SJCRH30 (cell line): ENCODE data around the gene RRP1. TPM values are rescaled to one million over a fixed set of nuclear protein-coding genes. Genes with fewer than 3 reads are reported as not detected.
"Not testable (repeated sequence)": the region's sequence is repeated elsewhere in the genome, so short reads cannot be mapped to it uniquely, and the experiment has no call there.

ENCODE experiments used
- DNase-seq, 2 experiments: peaks; one replicate each; pipeline ENCODE4 v3.0.0-alpha.2; 2015 to 2020
- H3K27ac ChIP-seq: fragments of 250-450 bp; sonication (Bioruptor Pico); 2 replicates; pipeline ENCODE4 v1.5.1; 2020; ENCODE audit warnings: mild to moderate bottlenecking, moderate library complexity
- H3K27me3 ChIP-seq: fragments of 250-450 bp; sonication (Bioruptor Pico); 2 replicates; pipeline ENCODE4 v1.5.1; 2020; ENCODE audit warnings: mild to moderate bottlenecking, moderate library complexity
- H3K36me3 ChIP-seq: fragments of 250-450 bp; sonication (Bioruptor Pico); 2 replicates; pipeline ENCODE4 v1.5.1; 2020; ENCODE audit warnings: mild to moderate bottlenecking, moderate library complexity
- H3K4me1 ChIP-seq: fragments of 250-450 bp; sonication (Bioruptor Pico); 2 replicates; pipeline ENCODE4 v1.5.1; 2020; ENCODE audit warnings: mild to moderate bottlenecking, moderate library complexity
- H3K4me3 ChIP-seq: fragments of 250-450 bp; sonication (Bioruptor Pico); 2 replicates; pipeline ENCODE4 v1.5.1; 2020; ENCODE audit warnings: mild to moderate bottlenecking, moderate library complexity
- H3K9me3 ChIP-seq: fragments of 250-450 bp; sonication (Bioruptor Pico); replicated peaks from 2 replicates; pipeline ENCODE4 v1.5.1; 2020; ENCODE audit warnings: mild to moderate bottlenecking, moderate library complexity
- total RNA-seq: library from RNA; depleted of rRNA; stranded (reverse); fragments of >200 nt; shearing (Covaris generic); gene quantifications from 2 replicates; pipeline ENCODE4 v1.2.3, GENCODE V29; 2014

RRP1 gene
- total RNA-seq, 1 experiment from 2014 or later = 36.2 TPM

DNA sequence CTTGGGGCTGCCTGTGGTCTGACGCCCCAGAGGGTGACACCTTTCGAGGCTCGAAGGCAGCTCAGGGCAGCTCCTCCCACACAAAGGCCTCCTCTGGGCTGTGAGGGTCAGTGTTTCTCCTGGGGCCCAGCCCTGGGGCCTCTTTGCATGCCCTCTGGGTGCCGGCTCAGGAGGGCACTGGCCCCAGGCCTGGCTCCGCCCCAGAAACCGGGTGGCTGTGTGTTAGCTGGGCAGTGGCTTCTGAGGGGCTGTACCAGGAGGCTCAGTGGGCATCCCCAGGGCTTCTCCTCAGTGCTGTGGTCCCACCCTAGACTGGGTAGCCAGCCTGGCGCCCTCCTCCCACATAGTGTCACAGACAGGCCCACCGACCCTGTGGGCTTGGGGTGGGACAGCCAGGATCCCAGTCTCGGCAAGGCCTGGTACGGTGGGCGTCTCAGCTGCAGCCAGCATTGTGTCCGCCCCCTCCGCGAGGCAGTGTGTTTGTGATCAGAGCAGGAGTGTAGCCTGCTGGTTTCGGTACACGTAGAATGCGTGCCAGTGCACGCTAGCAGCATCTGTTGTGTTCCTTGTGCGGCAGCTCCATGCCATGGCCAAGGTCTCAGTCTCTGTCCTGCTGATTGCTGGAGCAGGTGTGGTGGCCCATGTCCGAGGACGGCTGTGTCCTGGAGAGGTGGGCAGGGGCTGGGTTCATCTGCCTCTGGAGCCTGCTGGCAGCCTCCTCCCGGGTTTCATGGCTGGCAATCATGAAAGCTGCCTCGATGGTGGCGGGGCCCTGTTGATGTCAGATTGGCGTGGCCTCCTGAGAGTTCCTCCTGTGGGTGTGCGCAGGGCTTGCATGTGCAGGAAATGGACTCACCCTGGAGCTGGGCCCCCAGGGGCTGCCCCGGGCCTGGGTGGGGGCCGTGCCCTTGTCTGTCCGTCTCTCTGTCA is 28.0 kb downstream of the RRP1 start:
- no peak for DNase-seq
- H3K9me3 ChIP-seq = no peaks in the 10 kb centered on the region
- H3K4me1 ChIP-seq = no peaks in the 10 kb centered on the region; the same call in 1 of the 2 replicates
- H3K27me3 ChIP-seq = 0 out of 2 replicates have a peak, but pooled peaks cover 7% of the 10 kb centered on the region
- no peak overlapping the region for H3K4me3 ChIP-seq
- H3K36me3 ChIP-seq = no peaks in the 10 kb centered on the region
- no peak overlapping the region for H3K27ac ChIP-seq

DNA sequence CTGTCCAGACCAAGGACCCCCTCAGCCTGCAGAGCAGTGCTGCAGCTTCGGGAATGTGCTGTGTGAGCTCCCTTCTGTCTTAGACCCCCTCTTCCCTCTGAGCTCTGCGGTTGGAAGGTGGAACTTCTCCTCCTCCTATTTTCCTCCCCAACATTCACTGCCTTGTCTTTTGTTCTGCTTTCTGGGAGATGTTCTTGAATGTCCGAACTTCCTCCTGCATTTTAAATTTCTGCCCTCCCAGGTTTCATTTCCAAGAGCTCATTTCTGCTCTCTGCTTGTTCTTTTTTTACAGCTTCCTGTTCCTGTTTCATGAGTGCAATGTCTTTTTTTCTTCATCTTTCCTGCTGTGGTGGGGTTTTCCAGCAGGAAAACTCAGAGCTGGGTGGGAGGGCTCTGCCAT is 29.3 kb downstream of the RRP1 start:
- DNase-seq = no peak
- Histone ChIP-seq H3K4me3 (no peak overlapping the region), H3K36me3 (no peaks in the 10 kb centered on the region), H3K9me3 (no peaks in the 10 kb centered on the region), H3K27me3 (0 out of 2 replicates have a peak, but pooled peaks cover 7% of the 10 kb centered on the region), H3K27ac (no peak overlapping the region), H3K4me1 (no peaks in the 10 kb centered on the region; the same call in 1 of the 2 replicates)

DNA sequence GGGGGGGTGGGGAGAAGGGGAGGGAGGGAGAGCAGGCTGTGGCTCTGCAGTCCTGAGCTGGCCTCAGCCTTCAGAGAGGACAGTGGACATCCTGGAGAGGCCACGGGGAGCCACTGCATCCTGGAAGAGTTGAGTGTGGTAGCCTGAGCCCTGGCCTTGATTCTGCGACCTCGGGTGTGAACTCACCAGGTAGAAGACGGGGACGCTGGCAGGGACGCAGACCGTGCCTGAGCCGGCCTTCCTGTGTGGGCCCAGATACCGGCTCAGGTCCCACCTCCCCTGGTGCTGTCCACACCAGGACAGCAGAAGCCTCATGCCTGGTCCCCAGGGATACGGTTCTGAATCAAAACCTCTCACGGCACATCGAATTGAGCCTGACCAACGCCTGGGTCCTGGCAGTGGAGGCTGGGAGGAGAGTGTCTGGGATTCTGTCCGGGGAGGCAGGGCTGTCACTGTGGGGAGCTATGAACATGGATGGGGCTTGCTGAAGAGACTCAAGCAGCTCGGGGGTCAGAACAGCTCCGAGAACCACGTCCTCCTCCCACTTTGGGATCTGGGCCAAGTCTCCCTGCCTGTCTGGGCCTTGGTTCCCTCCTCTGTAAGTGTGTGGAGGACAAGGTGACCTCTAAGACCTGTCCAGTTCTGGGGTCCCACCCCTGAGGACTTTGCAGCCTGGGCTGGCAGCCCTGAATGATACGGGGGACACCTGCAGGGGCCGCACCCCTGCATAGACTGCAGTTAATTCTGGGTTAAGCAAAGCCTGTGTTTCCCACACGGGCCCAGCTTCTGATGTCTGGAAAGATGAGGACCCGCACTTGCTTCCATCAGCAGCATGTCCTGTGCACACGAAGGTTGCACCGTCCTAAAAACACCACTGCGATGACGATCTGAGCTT is 30.4 kb downstream of the RRP1 start:
- no peak for DNase-seq
- H3K9me3 ChIP-seq = no peaks in the 10 kb centered on the region
- no peaks in the 10 kb centered on the region for H3K36me3 ChIP-seq
- H3K27me3 ChIP-seq = 0 out of 2 replicates have a peak, but pooled peaks cover 7% of the 10 kb centered on the region
- H3K27ac ChIP-seq = no peak overlapping the region
- H3K4me1 ChIP-seq = no peaks in the 10 kb centered on the region; the same call in 1 of the 2 replicates
- H3K4me3 ChIP-seq = no peak overlapping the region

DNA sequence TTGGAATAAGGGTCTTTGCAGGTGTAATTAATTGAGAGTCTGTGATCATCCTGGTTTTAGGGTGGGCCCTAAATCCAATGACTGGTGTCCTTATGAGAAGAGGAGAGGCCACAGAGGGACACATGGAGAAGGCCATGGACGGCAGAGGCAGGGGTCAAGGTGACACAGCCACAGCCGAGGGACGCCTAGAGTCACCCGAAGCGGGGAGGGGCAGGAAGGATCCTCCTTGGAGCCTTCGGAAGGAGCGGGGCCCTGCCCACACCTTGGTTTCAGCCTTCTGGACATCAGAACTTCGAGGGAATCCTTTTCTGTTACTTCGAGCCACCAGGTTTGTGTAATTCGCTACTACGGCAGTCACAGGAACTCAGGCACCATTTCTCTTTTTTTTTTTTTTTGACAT is 31.1 kb downstream of the RRP1 start:
- no peaks in the 10 kb centered on the region for H3K9me3 ChIP-seq
- 0 out of 2 replicates have a peak, but pooled peaks cover 8% of the 10 kb centered on the region for H3K27me3 ChIP-seq
- no peak for DNase-seq
- H3K4me3 ChIP-seq = no peak overlapping the region
- H3K27ac ChIP-seq = no peak overlapping the region
- no peaks in the 10 kb centered on the region; the same call in 1 of the 2 replicates for H3K4me1 ChIP-seq
- no peaks in the 10 kb centered on the region for H3K36me3 ChIP-seq

DNA sequence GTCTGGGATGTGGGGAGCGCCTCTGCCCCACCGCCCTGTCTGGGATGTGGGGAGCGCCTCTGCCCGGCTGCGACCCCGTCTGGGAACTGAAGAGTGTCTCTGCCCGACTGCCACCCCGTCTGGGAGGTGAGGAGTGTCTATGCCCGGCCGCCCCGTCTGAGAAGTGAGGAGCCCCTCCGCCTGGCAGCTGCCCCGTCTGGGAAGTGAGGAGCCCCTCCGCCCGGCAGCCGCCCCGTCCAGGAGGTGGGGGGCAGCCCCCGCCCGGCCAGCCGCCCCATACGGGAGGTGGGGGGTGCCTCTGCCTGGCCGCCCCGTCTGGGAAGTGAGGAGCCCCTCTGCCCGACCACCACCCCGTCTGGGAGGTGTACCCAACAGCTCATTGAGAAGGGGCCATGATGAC is 32.8 kb downstream of the RRP1 start:
- H3K9me3 ChIP-seq, H3K4me1 ChIP-seq, H3K27me3 ChIP-seq, H3K36me3 ChIP-seq, DNase-seq, H3K27ac ChIP-seq, H3K4me3 ChIP-seq: not testable (repeated sequence)

DNA sequence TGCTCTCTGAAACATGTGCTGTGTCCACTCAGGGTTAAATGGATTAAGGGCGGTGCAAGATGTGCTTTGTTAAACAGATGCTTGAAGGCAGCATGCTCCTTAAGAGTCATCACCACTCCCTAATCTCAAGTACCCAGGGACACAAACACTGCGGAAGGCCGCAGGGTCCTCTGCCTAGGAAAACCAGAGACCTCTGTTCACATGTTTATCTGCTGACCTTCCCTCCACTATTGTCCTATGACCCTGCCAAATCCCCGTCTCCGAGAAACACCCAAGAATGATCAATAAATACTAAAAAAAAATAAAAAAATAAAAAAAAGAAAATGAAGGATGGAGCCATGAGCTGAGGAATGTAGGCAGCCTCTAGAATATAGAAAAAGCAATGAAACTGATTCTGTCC is 33.4 kb downstream of the RRP1 start:
- H3K27ac ChIP-seq, H3K4me3 ChIP-seq, H3K9me3 ChIP-seq, H3K27me3 ChIP-seq, H3K36me3 ChIP-seq, H3K4me1 ChIP-seq, DNase-seq: not testable (repeated sequence)

DNA sequence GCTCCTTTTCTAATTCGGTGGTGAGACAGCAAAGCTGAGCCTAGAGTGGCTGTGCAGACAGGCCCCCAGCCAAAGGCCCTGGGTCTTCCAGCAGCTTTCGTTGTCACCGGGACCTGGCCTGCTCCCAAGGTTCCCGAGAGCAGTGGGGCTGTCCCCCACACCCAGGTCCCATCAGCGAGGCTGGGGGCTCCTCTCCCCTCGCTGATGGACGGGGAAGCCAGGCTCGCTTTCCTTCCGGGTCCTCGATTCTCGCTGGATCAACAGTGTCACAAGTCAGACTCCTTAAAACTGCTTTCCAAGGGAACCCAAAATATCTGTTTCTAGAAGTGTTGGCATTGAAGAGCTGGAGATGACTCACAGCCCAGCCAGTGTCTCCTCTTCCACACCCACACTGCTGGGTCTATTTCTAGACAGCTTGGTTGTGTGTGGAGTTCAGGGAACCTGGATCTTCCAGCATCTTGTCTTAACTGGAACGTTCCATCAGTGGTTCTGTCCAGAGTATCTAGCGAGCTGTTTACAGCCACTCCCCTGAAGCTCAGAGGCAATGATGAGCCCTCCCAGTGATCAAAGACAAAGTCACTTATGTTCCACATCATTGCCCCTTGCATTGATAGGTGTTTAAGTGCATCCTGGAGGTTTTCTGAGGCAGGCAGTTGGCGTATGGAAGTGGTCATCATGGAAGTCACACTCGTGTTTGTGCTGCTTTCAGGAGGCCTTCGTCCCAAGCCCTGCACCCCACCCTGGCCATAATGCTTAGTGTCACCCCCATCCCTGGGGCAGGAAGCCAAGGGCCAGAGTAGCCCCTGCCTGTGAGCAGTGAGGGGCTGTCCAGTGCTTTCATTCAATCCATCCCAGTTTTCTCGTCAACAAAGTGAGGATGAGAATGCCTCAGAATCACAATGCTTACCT is 35.2 kb downstream of the RRP1 start:
- no peak overlapping the region for H3K27ac ChIP-seq
- no peaks in the 10 kb centered on the region for H3K36me3 ChIP-seq
- H3K27me3 ChIP-seq = 0 out of 2 replicates have a peak, but pooled peaks cover 4% of the 10 kb centered on the region
- no peaks in the 10 kb centered on the region for H3K9me3 ChIP-seq
- no peak overlapping the region for H3K4me3 ChIP-seq
- DNase-seq = no peak
- H3K4me1 ChIP-seq = no peaks in the 10 kb centered on the region; the same call in 1 of the 2 replicates

DNA sequence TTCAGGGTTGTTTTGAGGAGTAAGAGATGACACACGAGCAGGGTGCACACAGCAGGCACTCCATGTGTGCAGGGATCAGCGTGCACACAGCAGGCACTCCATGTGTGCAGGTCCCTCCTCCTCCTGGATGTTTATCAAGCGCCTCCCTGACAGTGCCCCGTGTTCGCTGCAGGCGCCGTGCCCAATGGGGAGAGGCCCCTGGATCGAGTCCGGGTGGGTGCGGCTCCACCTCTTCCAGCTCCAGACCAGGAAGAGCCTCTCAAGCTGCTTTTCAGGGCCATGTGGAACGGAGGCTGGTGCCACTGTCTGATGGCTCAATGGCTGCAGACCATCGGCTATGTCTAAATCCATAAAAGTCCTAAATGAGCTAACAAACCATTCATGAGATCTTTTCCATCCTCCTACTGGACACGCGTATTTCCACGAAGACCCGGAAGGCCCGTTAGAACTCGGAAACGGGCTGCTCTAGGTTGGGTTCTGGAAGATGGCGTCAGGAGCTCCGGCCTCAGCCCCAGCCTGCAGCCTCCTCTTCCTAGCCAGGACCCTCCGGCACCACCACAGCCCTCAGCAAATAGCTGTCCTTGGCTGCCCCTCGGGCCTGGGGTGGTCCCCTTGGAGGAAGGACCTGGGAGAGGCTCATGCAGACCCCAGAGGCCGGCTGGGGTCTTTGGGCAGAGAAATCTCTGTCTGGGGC is 36.0 kb downstream of the RRP1 start:
- Histone ChIP-seq H3K4me1 (no peaks in the 10 kb centered on the region; the same call in 1 of the 2 replicates), H3K36me3 (no peaks in the 10 kb centered on the region), H3K27ac (no peak overlapping the region), H3K27me3 (0 out of 2 replicates have a peak, but pooled peaks cover 4% of the 10 kb centered on the region), H3K4me3 (no peak overlapping the region), H3K9me3 (no peaks in the 10 kb centered on the region)
- DNase-seq = no peak

DNA sequence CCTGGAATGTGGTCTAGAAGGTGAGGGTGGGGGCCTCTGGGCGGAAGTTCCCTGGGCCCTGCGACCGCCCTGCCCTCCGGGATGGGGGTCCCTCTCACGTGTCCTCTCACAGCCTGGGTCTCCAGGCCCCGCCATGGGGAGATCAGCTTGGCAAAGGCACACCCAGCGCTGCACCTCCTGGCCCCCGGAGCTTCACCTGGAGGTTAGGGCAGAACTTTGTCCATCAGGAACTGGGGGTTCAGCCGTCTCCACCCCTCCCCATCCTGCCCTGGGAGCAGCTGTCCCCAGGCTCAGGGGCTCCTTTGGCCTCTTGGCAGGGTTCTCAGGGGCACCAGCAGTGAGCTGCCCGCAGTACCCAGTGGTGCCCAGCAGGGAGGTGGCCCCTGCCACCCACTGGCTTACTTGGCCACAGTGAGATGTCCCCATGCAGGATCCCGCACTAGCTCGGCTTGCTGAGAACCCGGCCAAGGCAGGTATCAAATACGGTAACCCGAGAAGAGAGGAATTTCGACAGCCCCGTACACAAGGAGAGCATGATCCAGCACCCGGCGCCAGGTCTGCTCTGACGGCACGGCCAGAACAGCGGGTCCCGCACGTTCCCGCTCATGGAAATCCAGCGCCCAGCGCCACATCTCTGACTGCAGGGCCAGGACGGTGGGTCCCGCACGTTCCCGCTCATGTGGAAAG is 36.7 kb downstream of the RRP1 start:
- Histone ChIP-seq H3K9me3 (no peaks in the 10 kb centered on the region), H3K27ac (no peak overlapping the region), H3K27me3 (0 out of 2 replicates have a peak, but pooled peaks cover 4% of the 10 kb centered on the region), H3K4me1 (no peaks in the 10 kb centered on the region; the same call in 1 of the 2 replicates), H3K36me3 (no peaks in the 10 kb centered on the region), H3K4me3 (peak overlapping the region; percentile 28)
- DNase-seq = peak; percentile 39 to 55

DNA sequence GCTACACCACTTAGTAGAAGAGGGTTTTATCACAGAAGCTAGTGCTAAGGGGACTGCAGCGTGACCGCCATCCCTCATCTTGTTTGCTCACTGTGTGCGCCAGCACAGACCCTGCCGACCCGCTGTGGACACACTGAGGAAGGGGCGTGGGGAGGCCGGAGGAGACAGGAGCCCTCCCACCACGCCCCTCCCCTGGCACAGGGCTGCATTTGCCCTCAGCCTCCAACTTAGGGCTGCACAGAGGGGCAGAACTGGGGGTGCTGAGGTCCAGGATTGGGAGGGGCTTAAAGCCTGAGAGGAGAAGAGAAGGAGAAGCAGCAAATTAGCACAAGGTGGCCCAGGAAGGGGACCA is 37.2 kb downstream of the RRP1 start:
- Histone ChIP-seq H3K4me1 (no peaks in the 10 kb centered on the region; the same call in 1 of the 2 replicates), H3K27ac (no peak overlapping the region), H3K36me3 (no peaks in the 10 kb centered on the region), H3K9me3 (no peaks in the 10 kb centered on the region), H3K27me3 (0 out of 2 replicates have a peak, but pooled peaks cover 4% of the 10 kb centered on the region), H3K4me3 (peak overlapping the region; percentile 28)
- no peak for DNase-seq

DNA sequence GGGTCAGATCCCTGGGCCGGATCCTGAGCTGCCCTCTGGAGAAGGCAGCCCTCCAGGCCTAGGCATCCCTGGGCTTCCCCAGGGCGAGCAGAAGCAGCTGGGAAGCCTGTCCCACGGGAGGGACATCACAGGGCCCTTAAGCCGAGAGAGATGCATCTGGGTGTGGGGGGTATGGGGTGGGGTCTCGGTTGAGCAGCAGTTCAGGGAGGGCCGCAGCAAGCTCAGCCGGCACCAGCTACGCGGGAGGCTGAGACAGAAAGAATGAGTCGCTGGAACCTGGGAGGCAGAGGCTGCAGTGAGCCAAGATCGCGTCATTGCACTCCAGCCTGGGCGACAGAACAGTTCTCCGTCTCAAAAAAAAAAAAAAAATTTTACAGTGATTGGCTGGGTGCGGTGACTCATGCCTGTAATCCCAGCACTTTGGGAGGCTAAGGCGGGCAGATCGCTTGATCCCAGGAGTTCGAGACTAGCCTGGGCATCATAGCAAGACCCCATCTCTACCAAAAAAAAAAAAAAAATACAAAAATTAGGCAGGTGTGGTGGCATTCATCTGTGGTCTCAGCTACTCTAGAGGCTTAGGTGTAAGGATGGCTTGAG is 37.7 kb downstream of the RRP1 start:
- no peaks in the 10 kb centered on the region for H3K36me3 ChIP-seq
- no peaks in the 10 kb centered on the region; the same call in 1 of the 2 replicates for H3K4me1 ChIP-seq
- 0 out of 2 replicates have a peak, but pooled peaks cover 4% of the 10 kb centered on the region for H3K27me3 ChIP-seq
- peak; percentile 60 to 64 for DNase-seq
- no peaks in the 10 kb centered on the region for H3K9me3 ChIP-seq
- no peak overlapping the region for H3K27ac ChIP-seq
- peak overlapping the region; percentile 28 for H3K4me3 ChIP-seq

DNA sequence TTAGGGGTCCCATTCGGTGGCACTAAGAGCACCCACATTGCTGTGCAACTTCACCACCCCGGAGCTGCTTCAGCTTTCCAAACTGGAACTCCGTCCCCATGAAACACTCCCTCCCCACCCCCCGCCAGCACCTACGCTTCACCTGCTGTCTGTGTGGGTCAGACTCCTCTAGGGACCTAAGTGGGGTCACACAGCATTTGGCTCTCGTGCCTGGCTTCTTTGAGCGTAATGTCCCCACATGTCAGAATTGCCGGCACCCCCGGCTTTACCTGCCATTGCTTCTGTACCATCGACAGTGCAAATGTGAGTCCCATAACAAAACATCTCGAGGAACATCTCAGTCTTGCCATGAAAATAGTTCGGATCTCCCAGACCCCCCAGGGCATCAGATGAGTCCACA is 39.8 kb downstream of the RRP1 start:
- Histone ChIP-seq H3K4me1 (no peaks in the 10 kb centered on the region; the same call in 1 of the 2 replicates), H3K27ac (no peak overlapping the region), H3K27me3 (0 out of 2 replicates have a peak, but pooled peaks cover 4% of the 10 kb centered on the region), H3K9me3 (no peaks in the 10 kb centered on the region), H3K36me3 (no peaks in the 10 kb centered on the region), H3K4me3 (no peak overlapping the region)
- no peak for DNase-seq
